ENCODE results near the gene SPRR1A. TPM values are rescaled to one million over a fixed set of nuclear protein-coding genes. Genes with fewer than 3 reads are reported as not detected.

SPRR1A gene
- not detected in 2 replicates for total RNA-seq (2014; rRNA removed; shearing (Covaris generic))

- DNase-seq (ENCODE audit: low read depth), result no peak
Observed at GRCh38 chr1:152983743-152984142, at the start of gene SPRR1A. Gene SPRR1A (plus strand): TSS chr1:152984081. CDS start chr1:152985231, 1,150 bp downstream.

- DNase-seq (ENCODE audit: low read depth), result no peak
Observed at GRCh38 chr1:152940614-152941013, 43.3 kb upstream of the SPRR1A start.

GRCh38 chr1:152941037-152941711, 42.7 kb upstream of the SPRR1A start:
- DNase-seq (ENCODE audit: low read depth), result no peak

GRCh38 chr1:152942161-152942560, 41.7 kb upstream of the SPRR1A start:
- no peak for DNase-seq (ENCODE audit: low read depth)

GRCh38 chr1:152946248-152946647, 37.6 kb upstream of the SPRR1A start:
- DNase-seq (ENCODE audit: low read depth), result no peak

- no peak for DNase-seq (ENCODE audit: low read depth)
Observed at GRCh38 chr1:152946651-152947256, 37.1 kb upstream of the SPRR1A start, which contains the start of gene SPRR5. Gene SPRR5 (plus strand): TSS chr1:152947206. CDS start chr1:152948555, 1,349 bp downstream.

GRCh38 chr1:152951711-152952110, 32.2 kb upstream of the SPRR1A start:
- no peak for DNase-seq (ENCODE audit: low read depth)

GRCh38 chr1:152953761-152954160, 30.1 kb upstream of the SPRR1A start:
- DNase-seq (ENCODE audit: low read depth), result no peak

GRCh38 chr1:152954436-152954835, 29.4 kb upstream of the SPRR1A start:
- peak; percentile 49 for DNase-seq (ENCODE audit: low read depth)

GRCh38 chr1:152957561-152957960, 26.3 kb upstream of the SPRR1A start:
- DNase-seq (ENCODE audit: low read depth), result no peak

- DNase-seq (ENCODE audit: low read depth), result no peak
Observed at GRCh38 chr1:152959273-152959672, 24.6 kb upstream of the SPRR1A start.

GRCh38 chr1:152959801-152960451, 24.0 kb upstream of the SPRR1A start:
- no peak for DNase-seq (ENCODE audit: low read depth)

GRCh38 chr1:152960452-152961044, 23.3 kb upstream of the SPRR1A start:
- peak; percentile 45 for DNase-seq (ENCODE audit: low read depth)

GRCh38 chr1:152961226-152961891, 22.5 kb upstream of the SPRR1A start:
- no peak for DNase-seq (ENCODE audit: low read depth)

GRCh38 chr1:152962876-152963415, 20.9 kb upstream of the SPRR1A start:
- DNase-seq (ENCODE audit: low read depth), result no peak

- no peak for DNase-seq (ENCODE audit: low read depth)
Observed at GRCh38 chr1:152964536-152964935, 19.3 kb upstream of the SPRR1A start.

GRCh38 chr1:152965853-152966252, 18.0 kb upstream of the SPRR1A start:
- no peak for DNase-seq (ENCODE audit: low read depth)

GRCh38 chr1:152967201-152967600, 16.7 kb upstream of the SPRR1A start:
- DNase-seq (ENCODE audit: low read depth), result no peak

- no peak for DNase-seq (ENCODE audit: low read depth)
Observed at GRCh38 chr1:152968248-152968647, 15.6 kb upstream of the SPRR1A start.

- DNase-seq (ENCODE audit: low read depth), result no peak
Observed at GRCh38 chr1:152969036-152969435, 14.8 kb upstream of the SPRR1A start.

GRCh38 chr1:152970495-152970894, 13.4 kb upstream of the SPRR1A start, which contains the start of gene SPRR4:
Gene SPRR4 (plus strand): TSS chr1:152970648. CDS start chr1:152971891, 1,243 bp downstream.
- no peak for DNase-seq (ENCODE audit: low read depth)
